WI38 (cell line): ENCODE results near the gene SIPA1L3.

Source experiments
- H3K4me3 ChIP-seq: 2 replicates; pipeline ENCODE4 v1.5.1; 2011; ENCODE audit warnings: low read depth, mild to moderate bottlenecking, control low read depth, low read length
- TF ChIP-seq, protein P1 (sequence below): IDR thresholded peaks from 2 replicates; pipeline ENCODE4 v1.5.1; 2012; ENCODE audit warnings: low read depth, mild to moderate bottlenecking, control low read depth, low read length

The SIPA1L3 gene

DNA sequence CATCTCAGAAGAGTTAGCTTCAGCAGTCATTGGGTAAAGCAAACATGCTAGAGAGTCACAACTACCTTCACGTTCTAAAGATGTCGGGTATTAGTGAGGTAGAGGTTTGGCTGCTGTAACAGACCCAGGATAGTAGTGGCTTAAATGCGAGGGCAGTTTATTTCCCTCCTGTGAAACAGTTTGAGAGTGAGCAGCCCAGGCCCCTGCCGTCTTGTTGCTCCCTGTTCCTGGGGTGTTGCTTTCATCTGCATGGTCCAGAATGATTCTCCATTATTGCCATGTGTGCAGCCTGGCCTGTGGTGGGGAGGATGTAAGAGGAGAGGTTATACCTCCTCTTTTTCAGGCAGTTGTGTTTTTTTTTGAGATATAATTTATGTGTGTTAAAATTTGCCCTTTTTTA is 63.7 kb downstream of the SIPA1L3 start:
- TF ChIP-seq, protein P1, sequence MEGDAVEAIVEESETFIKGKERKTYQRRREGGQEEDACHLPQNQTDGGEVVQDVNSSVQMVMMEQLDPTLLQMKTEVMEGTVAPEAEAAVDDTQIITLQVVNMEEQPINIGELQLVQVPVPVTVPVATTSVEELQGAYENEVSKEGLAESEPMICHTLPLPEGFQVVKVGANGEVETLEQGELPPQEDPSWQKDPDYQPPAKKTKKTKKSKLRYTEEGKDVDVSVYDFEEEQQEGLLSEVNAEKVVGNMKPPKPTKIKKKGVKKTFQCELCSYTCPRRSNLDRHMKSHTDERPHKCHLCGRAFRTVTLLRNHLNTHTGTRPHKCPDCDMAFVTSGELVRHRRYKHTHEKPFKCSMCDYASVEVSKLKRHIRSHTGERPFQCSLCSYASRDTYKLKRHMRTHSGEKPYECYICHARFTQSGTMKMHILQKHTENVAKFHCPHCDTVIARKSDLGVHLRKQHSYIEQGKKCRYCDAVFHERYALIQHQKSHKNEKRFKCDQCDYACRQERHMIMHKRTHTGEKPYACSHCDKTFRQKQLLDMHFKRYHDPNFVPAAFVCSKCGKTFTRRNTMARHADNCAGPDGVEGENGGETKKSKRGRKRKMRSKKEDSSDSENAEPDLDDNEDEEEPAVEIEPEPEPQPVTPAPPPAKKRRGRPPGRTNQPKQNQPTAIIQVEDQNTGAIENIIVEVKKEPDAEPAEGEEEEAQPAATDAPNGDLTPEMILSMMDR, result no peak
- no peak overlapping the region for H3K4me3 ChIP-seq

DNA sequence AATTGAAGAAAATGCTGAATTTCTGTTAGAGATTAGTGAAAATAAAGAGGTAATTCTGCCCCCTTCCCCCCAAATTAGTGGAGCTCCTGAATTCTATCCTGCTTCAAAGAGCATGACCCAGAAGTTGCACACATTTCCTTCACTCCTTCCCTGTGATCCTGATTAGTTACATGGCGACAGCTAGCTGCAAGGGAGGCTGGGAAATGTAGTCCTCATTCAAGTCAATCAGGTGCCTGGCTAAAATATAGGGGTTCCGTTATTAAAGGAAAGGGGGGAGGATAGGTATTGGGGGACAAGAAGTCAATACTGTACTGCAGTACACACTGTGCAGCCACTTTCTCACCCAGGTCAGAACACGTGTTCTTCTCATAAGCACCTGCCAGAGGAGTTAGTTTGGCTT is 65.8 kb downstream of the SIPA1L3 start:
- no peak overlapping the region for H3K4me3 ChIP-seq
- TF ChIP-seq, protein P1, result no peak

DNA sequence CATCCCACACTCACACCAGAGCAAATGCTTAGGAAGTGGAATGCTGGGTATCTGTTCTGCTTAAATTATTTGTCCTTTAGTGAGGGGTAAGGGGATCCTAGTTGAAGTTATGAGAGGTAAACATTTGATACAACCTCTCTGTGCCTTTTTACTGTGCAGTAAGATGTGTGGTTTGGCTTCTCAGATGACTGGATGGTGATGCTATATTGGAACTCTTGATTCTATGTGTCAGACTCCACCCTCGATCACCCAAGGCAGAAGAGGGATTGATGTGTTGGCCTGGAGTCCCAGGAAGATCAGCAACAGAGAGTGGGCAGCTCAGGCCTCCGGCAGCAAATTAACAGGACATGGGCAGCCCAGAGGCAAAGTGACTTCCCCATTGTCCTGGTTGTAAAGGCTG is 66.7 kb downstream of the SIPA1L3 start:
- TF ChIP-seq, protein P1, result no peak

DNA sequence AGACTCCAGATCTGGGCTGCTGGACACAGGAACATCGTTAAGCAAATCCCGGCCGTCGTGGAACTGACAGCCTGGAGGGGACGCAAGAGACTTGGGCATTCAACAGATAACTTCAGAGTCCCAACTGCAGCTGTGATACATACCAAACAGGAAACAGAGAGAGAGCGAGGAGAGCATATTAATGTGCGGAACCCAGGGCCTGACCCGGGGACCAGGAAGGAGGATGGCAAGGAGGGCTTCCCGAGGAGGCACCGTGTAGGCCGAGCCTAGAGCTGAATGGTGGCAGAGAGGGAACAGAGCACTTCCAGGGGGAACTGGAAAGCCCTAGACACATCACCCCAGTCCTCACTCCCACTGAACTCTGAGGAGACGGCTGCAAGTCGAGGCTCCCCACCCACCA is 68.1 kb downstream of the SIPA1L3 start:
- TF ChIP-seq, protein P1, result no peak
- H3K4me3 ChIP-seq, result no peak overlapping the region

More for the DNA sequence above, 66.7 kb downstream of the SIPA1L3 start:
- no peak overlapping the region for H3K4me3 ChIP-seq

DNA sequence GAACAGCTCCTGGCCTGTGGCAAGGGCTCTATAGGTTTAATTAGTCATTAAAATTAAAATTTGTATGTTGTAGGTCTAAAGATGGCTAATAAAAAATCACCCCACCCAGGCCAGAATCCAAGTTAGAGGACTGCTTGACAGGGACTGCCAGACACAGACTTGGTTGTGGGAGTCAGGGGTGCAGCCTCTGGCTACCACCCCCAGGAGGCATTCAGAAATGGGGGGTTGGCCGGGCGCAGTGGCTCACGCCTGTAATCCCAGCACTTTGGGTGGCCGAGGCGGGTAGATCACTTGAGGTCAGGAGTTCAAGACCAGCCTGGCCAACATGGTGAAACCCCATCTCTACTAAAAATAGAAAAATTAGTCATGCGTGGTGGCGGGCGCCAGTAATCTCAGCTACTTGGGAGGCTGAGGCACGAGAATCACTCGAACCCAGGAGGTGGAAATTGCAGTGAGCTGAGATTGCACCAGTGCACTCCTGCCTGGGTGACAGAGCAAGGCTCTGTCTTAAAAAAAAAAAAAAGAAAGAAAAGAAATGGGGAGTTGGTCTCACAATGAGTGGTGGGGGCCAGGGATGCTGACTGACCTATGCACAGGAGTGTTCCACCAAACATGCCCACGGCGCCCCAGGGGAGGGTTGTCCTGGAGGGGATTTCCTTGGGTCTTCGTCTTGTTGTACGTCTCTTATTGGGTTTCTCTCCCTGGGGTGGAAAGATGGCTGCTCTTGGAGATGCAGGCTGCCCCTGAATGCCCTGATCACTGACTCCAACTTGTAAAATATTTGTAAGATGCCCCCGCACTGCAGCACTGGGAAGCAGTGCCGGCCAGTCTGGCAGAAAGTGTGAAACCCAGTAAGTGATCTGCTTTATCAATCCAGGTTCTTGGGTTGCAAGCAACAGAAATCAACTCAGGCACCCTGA is 68.8 kb downstream of the SIPA1L3 start:
- no peak overlapping the region for H3K4me3 ChIP-seq
- TF ChIP-seq, protein P1, result no peak

DNA sequence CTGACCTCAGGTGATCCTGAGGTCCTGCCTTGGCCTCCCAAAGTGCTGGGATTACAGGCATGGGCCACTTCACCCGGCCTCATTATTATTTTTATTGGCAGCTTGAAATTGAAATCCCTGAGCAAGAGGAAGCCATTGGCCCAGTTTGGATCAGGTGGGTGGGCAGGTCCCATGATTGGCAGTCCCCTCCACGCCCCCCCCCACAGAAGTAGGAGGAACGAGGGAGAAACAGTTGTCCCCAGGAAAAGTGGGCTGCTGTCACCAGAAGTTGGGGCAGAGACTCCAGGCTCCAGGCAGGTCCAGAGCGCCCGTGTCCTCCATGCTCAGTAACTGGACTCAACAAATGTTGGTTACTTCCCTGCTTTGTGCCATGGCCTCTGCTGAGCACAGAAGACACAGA is 70.4 kb downstream of the SIPA1L3 start:
- TF ChIP-seq, protein P1, result no peak
- H3K4me3 ChIP-seq, result no peak overlapping the region

DNA sequence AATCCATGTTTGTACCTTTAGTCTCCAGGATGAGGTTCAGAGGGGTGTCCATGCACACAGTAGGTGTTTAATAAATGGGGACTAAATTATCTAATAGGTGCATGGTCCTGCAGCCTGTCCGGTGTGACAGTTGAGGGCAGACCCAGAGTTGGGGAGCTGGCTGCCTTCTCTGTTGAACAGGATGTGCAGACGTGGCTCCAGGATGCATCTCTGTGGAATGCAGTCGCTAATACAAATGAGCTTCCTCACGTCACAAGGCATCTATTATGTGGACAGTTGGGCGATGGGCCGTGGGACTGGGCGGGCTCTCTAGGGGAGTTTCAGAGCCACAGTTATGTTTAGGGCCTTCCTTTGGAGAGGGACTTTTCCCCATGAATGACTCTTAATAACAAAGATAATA is 71.0 kb downstream of the SIPA1L3 start:
- no peak overlapping the region for H3K4me3 ChIP-seq
- TF ChIP-seq, protein P1, result no peak
